Measurements from ENCODE around the gene AKAP1. TPM values are rescaled to one million over a fixed set of nuclear protein-coding genes. Genes with fewer than 3 reads are reported as not detected.

AKAP1 gene
- 100 to 1,000 TPM in 3 of 4 donors, 10 to 100 TPM in 1; 92.3 to 194 (median 175) TPM for total RNA-seq
- polyA plus RNA-seq, result 94.4 TPM
- long read RNA-seq, donor 1, transcript AKAP1-202 (11 exons, 3,970 nt), result major isoform, 493 of 737 reads
- long read RNA-seq, donor 1, transcript AKAP1-206 (12 exons, 3,105 nt), result minor isoform, 8 of 737 reads
- long read RNA-seq, donor 1, partial matches to known transcripts, result 159 of 737 reads
- long read RNA-seq, donor 1, other reads (novel, unspliced or antisense), result 77 of 737 reads
- long read RNA-seq, donor 2, transcript AKAP1-202 (11 exons, 3,970 nt), result major isoform, 307 of 422 reads
- long read RNA-seq, donor 2, partial matches to known transcripts, result 62 of 422 reads
- long read RNA-seq, donor 2, other reads (novel, unspliced or antisense), result 52 of 422 reads
- long read RNA-seq, donor 3, transcript AKAP1-202 (11 exons, 3,970 nt), result major isoform, 79 of 247 reads
- long read RNA-seq, donor 3, transcript AKAP1-206 (12 exons, 3,105 nt), result minor isoform, 7 of 247 reads
- long read RNA-seq, donor 3, partial matches to known transcripts, result 96 of 247 reads
- long read RNA-seq, donor 3, other reads (novel, unspliced or antisense), result 65 of 247 reads
- long read RNA-seq, donor 4, transcript AKAP1-202 (11 exons, 3,970 nt), result major isoform, 243 of 330 reads
- long read RNA-seq, donor 4, partial matches to known transcripts, result 53 of 330 reads
- long read RNA-seq, donor 4, other reads (novel, unspliced or antisense), result 33 of 330 reads

- ATAC-seq (peak; percentile 94), DNase-seq (peak; percentile 97 to 99 (median 99))
- Histone ChIP-seq H3K4me1 (ENCODE audit: control insufficient read depth, insufficient read depth, low read length) (no peaks in the 10 kb centered on the region), H3K27ac (ENCODE audit: low read length) (peak within 1 kb of the TSS; percentile 100), H3K27me3 (ENCODE audit: control insufficient read depth, insufficient read depth) (no peaks in the 10 kb centered on the region), H3K4me3 (ENCODE audit: low read length) (peak within 1 kb of the TSS; percentile 87), H3K9me3 (ENCODE audit: control insufficient read depth, low read length) (no peaks in the 10 kb centered on the region)
- intact Hi-C loops (cut with DNase I), result no loop called here
- WGBS, result under 1% methylated on average over 85 of the region's 85 CpGs
These were observed at the start of gene AKAP1 for GRCh38 chr17:57084802-57085447. Gene AKAP1 (plus strand): TSS chr17:57085246. CDS start chr17:57105465, 20,219 bp downstream.

GRCh38 chr17:57035971-57036481 lies 49.0 kb upstream of the AKAP1 start:
- Histone ChIP-seq H3K4me3 (ENCODE audit: low read length) (no peak overlapping the region), H3K4me1 (ENCODE audit: control insufficient read depth, insufficient read depth, low read length) (peaks cover 12% of the 10 kb centered on the region), H3K27me3 (ENCODE audit: control insufficient read depth, insufficient read depth) (no peaks in the 10 kb centered on the region), H3K9me3 (ENCODE audit: control insufficient read depth, low read length) (no peaks in the 10 kb centered on the region), H3K27ac (ENCODE audit: low read length) (peak overlapping the region; percentile 9)
- ATAC-seq (peak; percentile 29 to 45), DNase-seq (no peak)
- WGBS, result 47% methylated on average over 4 of the region's 4 CpGs
- intact Hi-C loops (cut with DNase I), result no loop called here

- intact Hi-C loops (cut with DNase I), result no loop called here
- H3K4me3 ChIP-seq (ENCODE audit: low read length), result no peak overlapping the region
- H3K9me3 ChIP-seq (ENCODE audit: control insufficient read depth, low read length), result no peaks in the 10 kb centered on the region
- ATAC-seq (no peak), DNase-seq (no peak)
- no peak overlapping the region for H3K27ac ChIP-seq (ENCODE audit: low read length)
- no peaks in the 10 kb centered on the region for H3K27me3 ChIP-seq (ENCODE audit: control insufficient read depth, insufficient read depth)
- H3K4me1 ChIP-seq (ENCODE audit: control insufficient read depth, insufficient read depth, low read length), result peaks cover 12% of the 10 kb centered on the region
- 77% methylated on average over 1 of the region's 1 CpG for WGBS
These were observed 47.6 kb upstream of the AKAP1 start for GRCh38 chr17:57037411-57037810.

GRCh38 chr17:57038486-57038885 lies 46.6 kb upstream of the AKAP1 start:
- Histone ChIP-seq H3K4me1 (ENCODE audit: control insufficient read depth, insufficient read depth, low read length) (peaks cover 12% of the 10 kb centered on the region), H3K27ac (ENCODE audit: low read length) (no peak overlapping the region), H3K9me3 (ENCODE audit: control insufficient read depth, low read length) (no peaks in the 10 kb centered on the region), H3K27me3 (ENCODE audit: control insufficient read depth, insufficient read depth) (no peaks in the 10 kb centered on the region), H3K4me3 (ENCODE audit: low read length) (no peak overlapping the region)
- DNase-seq (no peak), ATAC-seq (no peak)
- intact Hi-C loops (cut with DNase I), result no loop called here
- 77% methylated on average over 3 of the region's 3 CpGs for WGBS

GRCh38 chr17:57040571-57040970 lies 44.5 kb upstream of the AKAP1 start:
- H3K27ac ChIP-seq (ENCODE audit: low read length), result no peak overlapping the region
- DNase-seq (no peak), ATAC-seq (no peak)
- H3K4me1 ChIP-seq (ENCODE audit: control insufficient read depth, insufficient read depth, low read length), result peaks cover 6% of the 10 kb centered on the region
- WGBS, result 79% methylated on average over 2 of the region's 2 CpGs
- intact Hi-C loops (cut with DNase I), result no loop called here
- no peaks in the 10 kb centered on the region for H3K27me3 ChIP-seq (ENCODE audit: control insufficient read depth, insufficient read depth)
- no peaks in the 10 kb centered on the region for H3K9me3 ChIP-seq (ENCODE audit: control insufficient read depth, low read length)
- no peak overlapping the region for H3K4me3 ChIP-seq (ENCODE audit: low read length)

- Histone ChIP-seq H3K9me3 (ENCODE audit: control insufficient read depth, low read length) (no peaks in the 10 kb centered on the region), H3K4me3 (ENCODE audit: low read length) (no peak overlapping the region), H3K4me1 (ENCODE audit: control insufficient read depth, insufficient read depth, low read length) (no peaks in the 10 kb centered on the region), H3K27me3 (ENCODE audit: control insufficient read depth, insufficient read depth) (no peaks in the 10 kb centered on the region), H3K27ac (ENCODE audit: low read length) (no peak overlapping the region)
- intact Hi-C loops (cut with DNase I), result no loop called here
- 79% methylated on average over 4 of the region's 4 CpGs for WGBS
- no peak for ATAC-seq
- DNase-seq, result no peak
These were observed 41.8 kb upstream of the AKAP1 start for GRCh38 chr17:57043276-57043675.

GRCh38 chr17:57044976-57045867 lies 39.8 kb upstream of the AKAP1 start:
- peak; percentile 20 to 23 for ATAC-seq
- Histone ChIP-seq H3K27me3 (ENCODE audit: control insufficient read depth, insufficient read depth) (no peaks in the 10 kb centered on the region), H3K27ac (ENCODE audit: low read length) (no peak overlapping the region), H3K4me3 (ENCODE audit: low read length) (peak overlapping the region; percentile 8), H3K4me1 (ENCODE audit: control insufficient read depth, insufficient read depth, low read length) (no peaks in the 10 kb centered on the region), H3K9me3 (ENCODE audit: control insufficient read depth, low read length) (no peaks in the 10 kb centered on the region)
- WGBS, result 27% methylated on average over 49 of the region's 49 CpGs
- intact Hi-C loops (cut with DNase I), result no loop called here
- peak in 2 of 3 donors; percentile 43 to 55 for DNase-seq

- DNase-seq, result peak; percentile 16 to 70 (median 60)
- H3K27me3 ChIP-seq (ENCODE audit: control insufficient read depth, insufficient read depth), result no peaks in the 10 kb centered on the region
- WGBS, result 10% methylated on average over 69 of the region's 69 CpGs
These were observed 39.0 kb upstream of the AKAP1 start for GRCh38 chr17:57045868-57046704.

GRCh38 chr17:57046749-57047148 lies 38.3 kb upstream of the AKAP1 start:
- WGBS, result 84% methylated on average over 18 of the region's 18 CpGs
- no peak overlapping the region for H3K27ac ChIP-seq (ENCODE audit: low read length)
- H3K4me1 ChIP-seq (ENCODE audit: control insufficient read depth, insufficient read depth, low read length), result no peaks in the 10 kb centered on the region
- intact Hi-C loops (cut with DNase I), result no loop called here
- ATAC-seq (no peak), DNase-seq (peak; percentile 29 to 66 (median 61))
- H3K9me3 ChIP-seq (ENCODE audit: control insufficient read depth, low read length), result no peaks in the 10 kb centered on the region
- no peak overlapping the region for H3K4me3 ChIP-seq (ENCODE audit: low read length)
- H3K27me3 ChIP-seq (ENCODE audit: control insufficient read depth, insufficient read depth), result no peaks in the 10 kb centered on the region

More at GRCh38 chr17:57045868-57046704, 39.0 kb upstream of the AKAP1 start:
- peak; percentile 60 to 65 for ATAC-seq
- intact Hi-C loops (cut with DNase I), result no loop called here
- Histone ChIP-seq H3K4me1 (ENCODE audit: control insufficient read depth, insufficient read depth, low read length) (no peaks in the 10 kb centered on the region), H3K4me3 (ENCODE audit: low read length) (peak overlapping the region; percentile 8), H3K27ac (ENCODE audit: low read length) (no peak overlapping the region), H3K9me3 (ENCODE audit: control insufficient read depth, low read length) (no peaks in the 10 kb centered on the region)
